ENCODE data around the gene RUBCNL. TPM values are rescaled to one million over a fixed set of nuclear protein-coding genes. Genes with fewer than 3 reads are reported as not detected.

The RUBCNL gene
- total RNA-seq, 1 experiment from 2014 or later = 0.42 TPM

DNA sequence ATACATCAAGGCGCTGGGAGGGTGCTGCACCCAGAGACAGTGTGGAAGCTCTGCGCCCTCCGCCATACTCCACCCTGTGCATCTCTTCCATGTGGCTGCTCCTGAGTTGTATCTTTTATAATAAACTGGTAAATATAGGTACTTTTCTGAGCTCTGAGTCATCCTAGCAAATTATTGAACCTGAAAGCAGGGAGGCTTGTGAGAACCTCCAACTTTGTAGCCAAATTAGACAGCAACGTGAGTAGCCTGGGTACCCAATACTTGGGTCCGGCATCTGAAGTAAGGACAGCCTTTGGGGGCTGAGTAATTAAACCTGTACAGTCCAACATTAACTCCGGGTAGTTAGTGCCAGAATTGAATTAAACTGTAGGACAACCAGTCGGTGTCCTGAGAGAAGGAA, 57.4 kb downstream of the RUBCNL start:
- POLR2A ChIA-PET = no interaction called here
- Histone ChIP-seq H3K9me3 (ENCODE audit: control insufficient read depth in 1 of 2, insufficient read depth in 1 of 2, low read depth in 1 of 2, low read length in 2 of 2) (no peaks in the 10 kb centered on the region; a peak in 1 of 4 replicates), H3K4me3 (replicated peaks in 1 of 2; ENCODE audit: low read depth in 1 of 2, low read length in 2 of 2) (no peak overlapping the region), H3K36me3 (ENCODE audit: control insufficient read depth in 1 of 2, insufficient read depth in 2 of 2, low read length in 2 of 2) (no peaks in the 10 kb centered on the region), H3K9me2 (ENCODE audit: insufficient read depth) (no peaks in the 10 kb centered on the region; the same call in 1 of the 2 replicates), H3K4me2 (ENCODE audit: low read length) (no peak overlapping the region), H3K27ac (ENCODE audit: low read depth, low read length) (no peak overlapping the region), H2AFZ (ENCODE audit: low read depth, low read length, poor library complexity, severe bottlenecking) (no peak overlapping the region), H3K9ac (ENCODE audit: low read length) (no peak overlapping the region), H3K4me1 (ENCODE audit: control insufficient read depth in 1 of 2, insufficient read depth in 2 of 2, low read length in 2 of 2) (no peaks in the 10 kb centered on the region), H4K20me1 (ENCODE audit: insufficient read depth) (no peaks in the 10 kb centered on the region), H3K79me2 (ENCODE audit: insufficient read depth, low read length) (no peaks in the 10 kb centered on the region), H3K27me3 (ENCODE audit: insufficient read depth, low read length) (peaks cover 21% of the 10 kb centered on the region; the same call in 1 of the 2 replicates)
- no TSS peak for BruUV-seq (replicated peaks)
- ATAC-seq = no peak
- no peak for DNase-seq (ENCODE audit: low read depth, low spot score)
- TF ChIP-seq POLR2A (IDR thresholded peaks at IDR 0.05; ENCODE audit: borderline replicate concordance, extremely low read depth, insufficient read depth, insufficient read length) (no peak), CEBPB (IDR thresholded peaks at IDR 0.05; ENCODE audit: low read depth) (no peak), EZH2phosphoT487 (IDR thresholded peaks at IDR 0.05; ENCODE audit: borderline replicate concordance) (no peak), CBX3 (IDR thresholded peaks at IDR 0.05; ENCODE audit: low read depth) (no peak), SP1 (IDR thresholded peaks at IDR 0.05; ENCODE audit: low read depth) (no peak), TCF7L2 (IDR thresholded peaks at IDR 0.05; ENCODE audit: borderline replicate concordance, extremely low read depth, insufficient read depth, insufficient read length) (no peak), RAD21 (IDR thresholded peaks at IDR 0.05; ENCODE audit: low read depth) (no peak), SRF (IDR thresholded peaks at IDR 0.05; ENCODE audit: low read depth) (no peak), POLR2AphosphoS5 (IDR thresholded peaks at IDR 0.05; ENCODE audit: low read depth, low read length) (no peak)
- CTCF ChIA-PET = no interaction called here
- intact Hi-C loops (cut with micrococcal nuclease) = loop anchor here (10.0 kb wide), 1 partner anchor 705 kb away; no protein-coding TSS in a partner anchor
- RAD21 ChIA-PET (ENCODE audit: low non-redundant PET in 1 of 2, low total read pairs in 2 of 2, uncharacterized antibody in 2 of 2, unreplicated experiment in 2 of 2) = no interaction called here

DNA sequence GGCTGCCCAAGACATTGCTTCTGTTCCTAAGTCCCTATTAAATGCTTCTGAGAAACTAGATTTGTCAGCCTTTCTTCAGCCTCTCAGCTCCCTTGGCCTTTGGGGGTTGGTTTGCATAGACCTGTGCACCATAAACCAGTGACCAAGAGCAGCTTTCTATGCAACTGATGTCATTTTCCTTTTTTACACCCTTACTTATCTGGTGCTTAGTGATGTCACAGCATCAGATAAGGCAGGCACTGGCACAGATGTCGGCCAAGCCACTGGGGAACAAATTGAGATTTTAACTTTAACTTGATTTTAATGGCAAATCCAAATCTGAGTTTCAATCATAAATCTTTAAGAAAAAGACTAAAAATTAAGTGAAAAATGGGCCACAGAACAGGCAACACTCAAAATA, 59.8 kb downstream of the RUBCNL start:
- Histone ChIP-seq H3K9me3 (ENCODE audit: control insufficient read depth in 1 of 2, insufficient read depth in 1 of 2, low read depth in 1 of 2, low read length in 2 of 2) (no peaks in the 10 kb centered on the region; a peak in 1 of 4 replicates), H3K27me3 (ENCODE audit: insufficient read depth, low read length) (peaks cover 21% of the 10 kb centered on the region; the same call in 1 of the 2 replicates), H3K4me3 (replicated peaks in 1 of 2; ENCODE audit: low read depth in 1 of 2, low read length in 2 of 2) (no peak overlapping the region), H3K4me2 (ENCODE audit: low read length) (no peak overlapping the region), H4K20me1 (ENCODE audit: insufficient read depth) (no peaks in the 10 kb centered on the region), H3K79me2 (ENCODE audit: insufficient read depth, low read length) (no peaks in the 10 kb centered on the region), H3K4me1 (ENCODE audit: control insufficient read depth in 1 of 2, insufficient read depth in 2 of 2, low read length in 2 of 2) (no peaks in the 10 kb centered on the region), H3K36me3 (ENCODE audit: control insufficient read depth in 1 of 2, insufficient read depth in 2 of 2, low read length in 2 of 2) (no peaks in the 10 kb centered on the region), H3K27ac (ENCODE audit: low read depth, low read length) (no peak overlapping the region), H3K9ac (ENCODE audit: low read length) (no peak overlapping the region), H2AFZ (ENCODE audit: low read depth, low read length, poor library complexity, severe bottlenecking) (no peak overlapping the region), H3K9me2 (ENCODE audit: insufficient read depth) (no peaks in the 10 kb centered on the region; the same call in 1 of the 2 replicates)
- intact Hi-C loops (cut with micrococcal nuclease) = loop anchor here (10.0 kb wide), 1 partner anchor 702 kb away; no protein-coding TSS in a partner anchor
- RAD21 ChIA-PET (ENCODE audit: low non-redundant PET in 1 of 2, low total read pairs in 2 of 2, uncharacterized antibody in 2 of 2, unreplicated experiment in 2 of 2) = no interaction called here
- ATAC-seq (no peak), DNase-seq (ENCODE audit: low read depth, low spot score) (no peak)
- POLR2A ChIA-PET = no interaction called here
- BruUV-seq (replicated peaks) = no TSS peak
- CTCF ChIA-PET = no interaction called here
- TF ChIP-seq JUND (IDR thresholded peaks at IDR 0.05) = no peak
- no peak for TF ChIP-seq EZH2phosphoT487 (IDR thresholded peaks at IDR 0.05; ENCODE audit: borderline replicate concordance)
- TF ChIP-seq, protein P1, sequence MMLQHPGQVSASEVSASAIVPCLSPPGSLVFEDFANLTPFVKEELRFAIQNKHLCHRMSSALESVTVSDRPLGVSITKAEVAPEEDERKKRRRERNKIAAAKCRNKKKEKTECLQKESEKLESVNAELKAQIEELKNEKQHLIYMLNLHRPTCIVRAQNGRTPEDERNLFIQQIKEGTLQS (IDR thresholded peaks at IDR 0.05) = no peak
- TF ChIP-seq, protein P2, sequence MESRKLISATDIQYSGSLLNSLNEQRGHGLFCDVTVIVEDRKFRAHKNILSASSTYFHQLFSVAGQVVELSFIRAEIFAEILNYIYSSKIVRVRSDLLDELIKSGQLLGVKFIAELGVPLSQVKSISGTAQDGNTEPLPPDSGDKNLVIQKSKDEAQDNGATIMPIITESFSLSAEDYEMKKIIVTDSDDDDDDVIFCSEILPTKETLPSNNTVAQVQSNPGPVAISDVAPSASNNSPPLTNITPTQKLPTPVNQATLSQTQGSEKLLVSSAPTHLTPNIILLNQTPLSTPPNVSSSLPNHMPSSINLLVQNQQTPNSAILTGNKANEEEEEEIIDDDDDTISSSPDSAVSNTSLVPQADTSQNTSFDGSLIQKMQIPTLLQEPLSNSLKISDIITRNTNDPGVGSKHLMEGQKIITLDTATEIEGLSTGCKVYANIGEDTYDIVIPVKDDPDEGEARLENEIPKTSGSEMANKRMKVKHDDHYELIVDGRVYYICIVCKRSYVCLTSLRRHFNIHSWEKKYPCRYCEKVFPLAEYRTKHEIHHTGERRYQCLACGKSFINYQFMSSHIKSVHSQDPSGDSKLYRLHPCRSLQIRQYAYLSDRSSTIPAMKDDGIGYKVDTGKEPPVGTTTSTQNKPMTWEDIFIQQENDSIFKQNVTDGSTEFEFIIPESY (IDR thresholded peaks at IDR 0.05; ENCODE audit: extremely low read depth, insufficient replicate concordance, low read length) = no peak
- TF ChIP-seq CBX3 (IDR thresholded peaks at IDR 0.05; ENCODE audit: low read depth) = no peak
- TF ChIP-seq, protein P3, sequence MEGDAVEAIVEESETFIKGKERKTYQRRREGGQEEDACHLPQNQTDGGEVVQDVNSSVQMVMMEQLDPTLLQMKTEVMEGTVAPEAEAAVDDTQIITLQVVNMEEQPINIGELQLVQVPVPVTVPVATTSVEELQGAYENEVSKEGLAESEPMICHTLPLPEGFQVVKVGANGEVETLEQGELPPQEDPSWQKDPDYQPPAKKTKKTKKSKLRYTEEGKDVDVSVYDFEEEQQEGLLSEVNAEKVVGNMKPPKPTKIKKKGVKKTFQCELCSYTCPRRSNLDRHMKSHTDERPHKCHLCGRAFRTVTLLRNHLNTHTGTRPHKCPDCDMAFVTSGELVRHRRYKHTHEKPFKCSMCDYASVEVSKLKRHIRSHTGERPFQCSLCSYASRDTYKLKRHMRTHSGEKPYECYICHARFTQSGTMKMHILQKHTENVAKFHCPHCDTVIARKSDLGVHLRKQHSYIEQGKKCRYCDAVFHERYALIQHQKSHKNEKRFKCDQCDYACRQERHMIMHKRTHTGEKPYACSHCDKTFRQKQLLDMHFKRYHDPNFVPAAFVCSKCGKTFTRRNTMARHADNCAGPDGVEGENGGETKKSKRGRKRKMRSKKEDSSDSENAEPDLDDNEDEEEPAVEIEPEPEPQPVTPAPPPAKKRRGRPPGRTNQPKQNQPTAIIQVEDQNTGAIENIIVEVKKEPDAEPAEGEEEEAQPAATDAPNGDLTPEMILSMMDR (IDR thresholded peaks at IDR 0.05 in 2 of 3, conservative IDR thresholded peaks at IDR 0.05 in 1 of 3; ENCODE audit: borderline replicate concordance in 1 of 3, insufficient read depth in 1 of 3, low read depth in 2 of 3, low read length in 2 of 3) = no peak
- TF ChIP-seq SRF (IDR thresholded peaks at IDR 0.05; ENCODE audit: low read depth) = no peak
- TF ChIP-seq EZH2 (IDR thresholded peaks at IDR 0.05) = no peak
- no peak for TF ChIP-seq EGR1 (IDR thresholded peaks at IDR 0.05; ENCODE audit: low read depth)
- TF ChIP-seq CEBPB (IDR thresholded peaks at IDR 0.05; ENCODE audit: low read depth) = no peak
- TF ChIP-seq ELF1 (IDR thresholded peaks at IDR 0.05; ENCODE audit: borderline replicate concordance, low read depth) = no peak
- TF ChIP-seq SIN3A (IDR thresholded peaks at IDR 0.05; ENCODE audit: low read depth) = no peak
- TF ChIP-seq, protein P4, sequence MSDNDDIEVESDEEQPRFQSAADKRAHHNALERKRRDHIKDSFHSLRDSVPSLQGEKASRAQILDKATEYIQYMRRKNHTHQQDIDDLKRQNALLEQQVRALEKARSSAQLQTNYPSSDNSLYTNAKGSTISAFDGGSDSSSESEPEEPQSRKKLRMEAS (IDR thresholded peaks at IDR 0.05) = no peak
- no peak for TF ChIP-seq POLR2AphosphoS5 (IDR thresholded peaks at IDR 0.05; ENCODE audit: low read depth, low read length)
- TF ChIP-seq SP1 (IDR thresholded peaks at IDR 0.05; ENCODE audit: low read depth) = no peak
